Muscle of leg (tissue), 9 donors: ENCODE data around the gene PGF. TPM values are rescaled to one million over a fixed set of nuclear protein-coding genes. Genes with fewer than 3 reads are reported as not detected.

ENCODE experiments used
- polyA plus RNA-seq, 8 donors: library from polyadenylated mRNA; unstranded; fragments of 120-200 nt; gene quantifications; one replicate each; pipeline versions ENCODE4 v1.2.1 to v1.2.3, GENCODE V29; 2013; ENCODE audit warnings: inconsistent platforms in 1 of 8, low replicate concordance in 1 of 8; ENCODE audit not compliant: insufficient read length in 8 of 8, insufficient read depth in 1 of 8
- total RNA-seq: library from RNA; stranded (reverse); fragments of 120-200 nt; gene quantifications from one replicate; pipeline ENCODE4 v1.2.4, GENCODE V29; 2013

The PGF gene
- total and polyA plus RNA-seq, 9 donors = 27.0 to 47.0 (median 33.0) TPM

Other genes with a start within 250 kb of the PGF start
- gene AREL1, start 242.5 kb downstream of the PGF start, total RNA-seq = 13.9 TPM
- gene AREL1, start 242.5 kb downstream of the PGF start, polyA plus RNA-seq = 10 to 100 TPM; 14.5 to 23.4 (median 18.5) TPM
- 21.9 TPM for gene FCF1, start 242.5 kb downstream of the PGF start, total RNA-seq
- gene FCF1, start 242.5 kb downstream of the PGF start, polyA plus RNA-seq = 10 to 100 TPM; 29.5 to 49.0 (median 38.6) TPM
- 33.4 TPM for gene YLPM1, start 192.3 kb downstream of the PGF start, total RNA-seq
- 10 to 100 TPM; 38.1 to 63.9 (median 48.1) TPM for gene YLPM1, start 192.3 kb downstream of the PGF start, polyA plus RNA-seq
- gene PROX2, start 79.5 kb downstream of the PGF start, total RNA-seq = not detected
- 1 to 10 TPM in 1 of 8 donors, under 1 TPM in 7; 0.06 to 1.1 (median 0.34) TPM for gene PROX2, start 79.5 kb downstream of the PGF start, polyA plus RNA-seq
- gene DLST, start 73.7 kb downstream of the PGF start, total RNA-seq = 38.6 TPM
- gene DLST, start 73.7 kb downstream of the PGF start, polyA plus RNA-seq = 10 to 100 TPM; 61.9 to 76.2 (median 65.9) TPM
- gene RPS6KL1, start 32.3 kb downstream of the PGF start, total RNA-seq = 6.1 TPM
- gene RPS6KL1, start 32.3 kb downstream of the PGF start, polyA plus RNA-seq = 10 to 100 TPM in 4 of 8 donors, 1 to 10 TPM in 4; 6.6 to 11.2 (median 8.8) TPM
- 45.2 TPM for gene EIF2B2, start 47.3 kb upstream of the PGF start, total RNA-seq
- gene EIF2B2, start 47.3 kb upstream of the PGF start, polyA plus RNA-seq = 10 to 100 TPM; 45.7 to 59.8 (median 53.4) TPM
- gene MLH3, start 95.9 kb upstream of the PGF start, total RNA-seq = 40.9 TPM
- 10 to 100 TPM; 18.4 to 24.1 (median 19.9) TPM for gene MLH3, start 95.9 kb upstream of the PGF start, polyA plus RNA-seq
- 13.2 TPM for gene ACYP1, start 108.4 kb upstream of the PGF start, total RNA-seq
- 10 to 100 TPM; 13.0 to 24.6 (median 15.7) TPM for gene ACYP1, start 108.4 kb upstream of the PGF start, polyA plus RNA-seq
- 0.53 TPM for gene ZC2HC1C, start 114.0 kb upstream of the PGF start, total RNA-seq
- 1 to 10 TPM in 6 of 8 donors, under 1 TPM in 2; 0.65 to 2.6 (median 1.5) TPM for gene ZC2HC1C, start 114.0 kb upstream of the PGF start, polyA plus RNA-seq
- gene NEK9, start 171.5 kb upstream of the PGF start, total RNA-seq = 34.4 TPM
- gene NEK9, start 171.5 kb upstream of the PGF start, polyA plus RNA-seq = 10 to 100 TPM; 70.5 to 99.7 (median 83.9) TPM
- gene TMED10, start 221.0 kb upstream of the PGF start, total RNA-seq = 180 TPM
- gene TMED10, start 221.0 kb upstream of the PGF start, polyA plus RNA-seq = 100 to 1,000 TPM; 100 to 146 (median 122) TPM